Measurements from ENCODE around the gene RUFY1. TPM values are rescaled to one million over a fixed set of nuclear protein-coding genes. Genes with fewer than 3 reads are reported as not detected.

The RUFY1 gene
- total and polyA plus RNA-seq, 2 of the 13 experiments (the other 11 are each of a cell fraction or from before 2014, with no cell fraction given), result 19.9 to 31.9 TPM

DNA sequence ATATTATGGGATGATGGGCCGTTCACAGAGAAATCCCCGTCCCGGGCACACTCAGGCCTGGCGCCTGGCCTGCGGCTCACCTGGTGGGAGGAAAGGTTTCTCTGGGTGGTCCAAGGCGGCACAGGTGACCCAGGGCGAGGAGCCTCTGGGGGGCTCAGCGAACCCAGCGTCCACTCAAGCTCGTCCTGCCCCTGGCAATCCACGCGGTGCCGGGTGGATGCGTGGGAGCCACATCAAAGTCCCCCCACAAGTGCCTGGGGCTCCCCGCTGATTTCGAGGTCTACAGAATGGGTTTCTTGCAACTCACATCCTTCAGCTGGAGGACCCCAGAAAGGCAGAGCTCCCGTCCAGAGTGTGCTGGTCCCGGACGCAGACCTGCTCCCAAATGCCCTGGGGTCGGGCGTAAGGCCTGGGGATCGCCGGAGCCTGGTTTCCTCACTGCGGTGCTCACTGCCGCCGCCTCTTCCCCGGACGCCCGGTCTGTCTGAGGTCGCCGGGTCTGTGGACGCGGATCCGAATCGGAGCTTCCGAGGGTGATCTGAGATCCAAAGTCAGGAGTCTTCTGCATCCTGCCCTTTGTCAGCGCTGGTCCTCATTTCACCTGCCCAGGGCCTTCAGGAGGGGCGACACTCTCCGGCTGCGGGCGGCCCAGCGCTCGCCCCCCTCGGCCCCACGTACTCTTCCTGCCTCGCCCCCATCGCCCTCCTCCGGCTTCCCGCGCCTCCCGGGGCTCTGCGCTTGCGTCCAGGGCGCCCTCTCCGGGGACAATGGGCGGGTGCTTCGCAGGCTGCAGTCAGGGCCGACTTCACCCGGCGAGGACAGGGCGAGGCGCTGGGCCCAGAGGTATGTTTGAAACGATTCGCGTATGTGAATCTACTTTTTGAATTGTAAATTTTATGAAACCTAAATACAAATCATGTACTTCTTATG lies 20.0 kb upstream of the RUFY1 start (continued):
- TF ChIP-seq, protein P1, sequence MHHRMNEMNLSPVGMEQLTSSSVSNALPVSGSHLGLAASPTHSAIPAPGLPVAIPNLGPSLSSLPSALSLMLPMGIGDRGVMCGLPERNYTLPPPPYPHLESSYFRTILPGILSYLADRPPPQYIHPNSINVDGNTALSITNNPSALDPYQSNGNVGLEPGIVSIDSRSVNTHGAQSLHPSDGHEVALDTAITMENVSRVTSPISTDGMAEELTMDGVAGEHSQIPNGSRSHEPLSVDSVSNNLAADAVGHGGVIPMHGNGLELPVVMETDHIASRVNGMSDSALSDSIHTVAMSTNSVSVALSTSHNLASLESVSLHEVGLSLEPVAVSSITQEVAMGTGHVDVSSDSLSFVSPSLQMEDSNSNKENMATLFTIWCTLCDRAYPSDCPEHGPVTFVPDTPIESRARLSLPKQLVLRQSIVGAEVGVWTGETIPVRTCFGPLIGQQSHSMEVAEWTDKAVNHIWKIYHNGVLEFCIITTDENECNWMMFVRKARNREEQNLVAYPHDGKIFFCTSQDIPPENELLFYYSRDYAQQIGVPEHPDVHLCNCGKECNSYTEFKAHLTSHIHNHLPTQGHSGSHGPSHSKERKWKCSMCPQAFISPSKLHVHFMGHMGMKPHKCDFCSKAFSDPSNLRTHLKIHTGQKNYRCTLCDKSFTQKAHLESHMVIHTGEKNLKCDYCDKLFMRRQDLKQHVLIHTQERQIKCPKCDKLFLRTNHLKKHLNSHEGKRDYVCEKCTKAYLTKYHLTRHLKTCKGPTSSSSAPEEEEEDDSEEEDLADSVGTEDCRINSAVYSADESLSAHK (CRISPR knock-in tag; IDR thresholded peaks at IDR 0.05; ENCODE audit: borderline replicate concordance), result no peak
- TF ChIP-seq ZNF563 (CRISPR knock-in tag; IDR thresholded peaks at IDR 0.05), result no peak
- TF ChIP-seq, protein P2, sequence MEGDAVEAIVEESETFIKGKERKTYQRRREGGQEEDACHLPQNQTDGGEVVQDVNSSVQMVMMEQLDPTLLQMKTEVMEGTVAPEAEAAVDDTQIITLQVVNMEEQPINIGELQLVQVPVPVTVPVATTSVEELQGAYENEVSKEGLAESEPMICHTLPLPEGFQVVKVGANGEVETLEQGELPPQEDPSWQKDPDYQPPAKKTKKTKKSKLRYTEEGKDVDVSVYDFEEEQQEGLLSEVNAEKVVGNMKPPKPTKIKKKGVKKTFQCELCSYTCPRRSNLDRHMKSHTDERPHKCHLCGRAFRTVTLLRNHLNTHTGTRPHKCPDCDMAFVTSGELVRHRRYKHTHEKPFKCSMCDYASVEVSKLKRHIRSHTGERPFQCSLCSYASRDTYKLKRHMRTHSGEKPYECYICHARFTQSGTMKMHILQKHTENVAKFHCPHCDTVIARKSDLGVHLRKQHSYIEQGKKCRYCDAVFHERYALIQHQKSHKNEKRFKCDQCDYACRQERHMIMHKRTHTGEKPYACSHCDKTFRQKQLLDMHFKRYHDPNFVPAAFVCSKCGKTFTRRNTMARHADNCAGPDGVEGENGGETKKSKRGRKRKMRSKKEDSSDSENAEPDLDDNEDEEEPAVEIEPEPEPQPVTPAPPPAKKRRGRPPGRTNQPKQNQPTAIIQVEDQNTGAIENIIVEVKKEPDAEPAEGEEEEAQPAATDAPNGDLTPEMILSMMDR (CRISPR knock-in tag; IDR thresholded peaks at IDR 0.05), result peak; percentile 70
- TF ChIP-seq, protein P3, sequence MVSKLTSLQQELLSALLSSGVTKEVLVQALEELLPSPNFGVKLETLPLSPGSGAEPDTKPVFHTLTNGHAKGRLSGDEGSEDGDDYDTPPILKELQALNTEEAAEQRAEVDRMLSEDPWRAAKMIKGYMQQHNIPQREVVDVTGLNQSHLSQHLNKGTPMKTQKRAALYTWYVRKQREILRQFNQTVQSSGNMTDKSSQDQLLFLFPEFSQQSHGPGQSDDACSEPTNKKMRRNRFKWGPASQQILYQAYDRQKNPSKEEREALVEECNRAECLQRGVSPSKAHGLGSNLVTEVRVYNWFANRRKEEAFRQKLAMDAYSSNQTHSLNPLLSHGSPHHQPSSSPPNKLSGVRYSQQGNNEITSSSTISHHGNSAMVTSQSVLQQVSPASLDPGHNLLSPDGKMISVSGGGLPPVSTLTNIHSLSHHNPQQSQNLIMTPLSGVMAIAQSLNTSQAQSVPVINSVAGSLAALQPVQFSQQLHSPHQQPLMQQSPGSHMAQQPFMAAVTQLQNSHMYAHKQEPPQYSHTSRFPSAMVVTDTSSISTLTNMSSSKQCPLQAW (CRISPR knock-in tag; IDR thresholded peaks at IDR 0.05), result peak; percentile 70; the same call in 1 of the 2 replicates
- no peak for TF ChIP-seq MEF2D (CRISPR knock-in tag; IDR thresholded peaks at IDR 0.05)
- TF ChIP-seq ZNF775 (CRISPR knock-in tag; IDR thresholded peaks at IDR 0.05; ENCODE audit: borderline replicate concordance), result no peak
- TF ChIP-seq SOX13 (IDR thresholded peaks at IDR 0.05), result no peak
- TF ChIP-seq SOX13 (CRISPR knock-in tag; conservative IDR thresholded peaks at IDR 0.05 in 1 of 2, IDR thresholded peaks at IDR 0.05 in 1 of 2), result 0 out of 4 replicates have a peak, but pooled peaks of 1 of the 2 experiments have one; percentile 11
- TF ChIP-seq, protein P4, sequence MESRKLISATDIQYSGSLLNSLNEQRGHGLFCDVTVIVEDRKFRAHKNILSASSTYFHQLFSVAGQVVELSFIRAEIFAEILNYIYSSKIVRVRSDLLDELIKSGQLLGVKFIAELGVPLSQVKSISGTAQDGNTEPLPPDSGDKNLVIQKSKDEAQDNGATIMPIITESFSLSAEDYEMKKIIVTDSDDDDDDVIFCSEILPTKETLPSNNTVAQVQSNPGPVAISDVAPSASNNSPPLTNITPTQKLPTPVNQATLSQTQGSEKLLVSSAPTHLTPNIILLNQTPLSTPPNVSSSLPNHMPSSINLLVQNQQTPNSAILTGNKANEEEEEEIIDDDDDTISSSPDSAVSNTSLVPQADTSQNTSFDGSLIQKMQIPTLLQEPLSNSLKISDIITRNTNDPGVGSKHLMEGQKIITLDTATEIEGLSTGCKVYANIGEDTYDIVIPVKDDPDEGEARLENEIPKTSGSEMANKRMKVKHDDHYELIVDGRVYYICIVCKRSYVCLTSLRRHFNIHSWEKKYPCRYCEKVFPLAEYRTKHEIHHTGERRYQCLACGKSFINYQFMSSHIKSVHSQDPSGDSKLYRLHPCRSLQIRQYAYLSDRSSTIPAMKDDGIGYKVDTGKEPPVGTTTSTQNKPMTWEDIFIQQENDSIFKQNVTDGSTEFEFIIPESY (CRISPR knock-in tag; IDR thresholded peaks at IDR 0.05), result 0 out of 2 replicates have a peak, but pooled peaks have one; percentile 25
- TF ChIP-seq, protein P5, sequence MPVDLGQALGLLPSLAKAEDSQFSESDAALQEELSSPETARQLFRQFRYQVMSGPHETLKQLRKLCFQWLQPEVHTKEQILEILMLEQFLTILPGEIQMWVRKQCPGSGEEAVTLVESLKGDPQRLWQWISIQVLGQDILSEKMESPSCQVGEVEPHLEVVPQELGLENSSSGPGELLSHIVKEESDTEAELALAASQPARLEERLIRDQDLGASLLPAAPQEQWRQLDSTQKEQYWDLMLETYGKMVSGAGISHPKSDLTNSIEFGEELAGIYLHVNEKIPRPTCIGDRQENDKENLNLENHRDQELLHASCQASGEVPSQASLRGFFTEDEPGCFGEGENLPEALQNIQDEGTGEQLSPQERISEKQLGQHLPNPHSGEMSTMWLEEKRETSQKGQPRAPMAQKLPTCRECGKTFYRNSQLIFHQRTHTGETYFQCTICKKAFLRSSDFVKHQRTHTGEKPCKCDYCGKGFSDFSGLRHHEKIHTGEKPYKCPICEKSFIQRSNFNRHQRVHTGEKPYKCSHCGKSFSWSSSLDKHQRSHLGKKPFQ (CRISPR knock-in tag; IDR thresholded peaks at IDR 0.05; ENCODE audit: insufficient replicate concordance), result no peak
- no peak for TF ChIP-seq HOXA3 (CRISPR knock-in tag; IDR thresholded peaks at IDR 0.05)
- TF ChIP-seq, protein P6, sequence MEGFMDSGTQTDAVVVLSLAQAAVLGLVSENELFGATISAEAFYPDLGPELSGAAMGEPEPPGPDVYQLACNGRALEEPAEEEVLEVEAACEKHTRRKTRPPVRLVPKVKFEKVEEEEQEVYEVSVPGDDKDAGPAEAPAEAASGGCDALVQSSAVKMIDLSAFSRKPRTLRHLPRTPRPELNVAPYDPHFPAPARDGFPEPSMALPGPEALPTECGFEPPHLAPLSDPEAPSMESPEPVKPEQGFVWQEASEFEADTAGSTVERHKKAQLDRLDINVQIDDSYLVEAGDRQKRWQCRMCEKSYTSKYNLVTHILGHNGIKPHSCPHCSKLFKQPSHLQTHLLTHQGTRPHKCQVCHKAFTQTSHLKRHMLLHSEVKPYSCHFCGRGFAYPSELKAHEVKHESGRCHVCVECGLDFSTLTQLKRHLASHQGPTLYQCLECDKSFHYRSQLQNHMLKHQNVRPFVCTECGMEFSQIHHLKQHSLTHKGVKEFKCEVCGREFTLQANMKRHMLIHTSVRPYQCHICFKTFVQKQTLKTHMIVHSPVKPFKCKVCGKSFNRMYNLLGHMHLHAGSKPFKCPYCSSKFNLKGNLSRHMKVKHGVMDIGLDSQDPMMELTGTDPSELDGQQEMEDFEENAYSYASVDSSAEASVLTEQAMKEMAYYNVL (CRISPR knock-in tag; IDR thresholded peaks at IDR 0.05; ENCODE audit: borderline replicate concordance), result no peak
- no peak for TF ChIP-seq ZNF33A (CRISPR knock-in tag; IDR thresholded peaks at IDR 0.05; ENCODE audit: borderline replicate concordance)
- no peak for TF ChIP-seq ZNF766 (CRISPR knock-in tag; IDR thresholded peaks at IDR 0.05; ENCODE audit: borderline replicate concordance)
